ENCODE results near the gene DLK1. TPM values are rescaled to one million over a fixed set of nuclear protein-coding genes. Genes with fewer than 3 reads are reported as not detected.

The DLK1 gene
- total and polyA plus RNA-seq, 2 of the 13 experiments (the other 11 are each of a cell fraction or from before 2014, with no cell fraction given): 95.5 to 312 TPM

GRCh38 chr14:100749967-100750597 lies 23.4 kb downstream of the DLK1 start (continued):
- TF ChIP-seq ZNF142 (CRISPR knock-in tag; IDR thresholded peaks at IDR 0.05) (no peak), ZNF749 (CRISPR knock-in tag; IDR thresholded peaks at IDR 0.05; ENCODE audit: borderline replicate concordance) (no peak), PRMT3 (CRISPR knock-in tag; IDR thresholded peaks at IDR 0.05; ENCODE audit: borderline replicate concordance, low read depth) (no peak), HINFP (CRISPR knock-in tag; IDR thresholded peaks at IDR 0.05; ENCODE audit: low read depth) (no peak), ZNF225 (CRISPR knock-in tag; IDR thresholded peaks at IDR 0.05) (no peak), ZEB1 (IDR thresholded peaks at IDR 0.05; ENCODE audit: insufficient replicate concordance, low read depth) (no peak), SOX13 (IDR thresholded peaks at IDR 0.05) (no peak), SOX13 (CRISPR knock-in tag; conservative IDR thresholded peaks at IDR 0.05 in 1 of 2, IDR thresholded peaks at IDR 0.05 in 1 of 2) (peak in 1 of 2 experiments; percentile 65; a peak in 2 of 4 replicates), ZNF616 (CRISPR knock-in tag; IDR thresholded peaks at IDR 0.05; ENCODE audit: low read depth) (no peak), ZNF441 (CRISPR knock-in tag; IDR thresholded peaks at IDR 0.05; ENCODE audit: borderline replicate concordance) (no peak), ZNF572 (CRISPR knock-in tag; IDR thresholded peaks at IDR 0.05) (no peak), NBN (conservative IDR thresholded peaks at IDR 0.05) (no peak), HMG20B (CRISPR knock-in tag; conservative IDR thresholded peaks at IDR 0.05) (no peak; the same call in 1 of the 2 replicates)
- TF ChIP-seq, protein P1, sequence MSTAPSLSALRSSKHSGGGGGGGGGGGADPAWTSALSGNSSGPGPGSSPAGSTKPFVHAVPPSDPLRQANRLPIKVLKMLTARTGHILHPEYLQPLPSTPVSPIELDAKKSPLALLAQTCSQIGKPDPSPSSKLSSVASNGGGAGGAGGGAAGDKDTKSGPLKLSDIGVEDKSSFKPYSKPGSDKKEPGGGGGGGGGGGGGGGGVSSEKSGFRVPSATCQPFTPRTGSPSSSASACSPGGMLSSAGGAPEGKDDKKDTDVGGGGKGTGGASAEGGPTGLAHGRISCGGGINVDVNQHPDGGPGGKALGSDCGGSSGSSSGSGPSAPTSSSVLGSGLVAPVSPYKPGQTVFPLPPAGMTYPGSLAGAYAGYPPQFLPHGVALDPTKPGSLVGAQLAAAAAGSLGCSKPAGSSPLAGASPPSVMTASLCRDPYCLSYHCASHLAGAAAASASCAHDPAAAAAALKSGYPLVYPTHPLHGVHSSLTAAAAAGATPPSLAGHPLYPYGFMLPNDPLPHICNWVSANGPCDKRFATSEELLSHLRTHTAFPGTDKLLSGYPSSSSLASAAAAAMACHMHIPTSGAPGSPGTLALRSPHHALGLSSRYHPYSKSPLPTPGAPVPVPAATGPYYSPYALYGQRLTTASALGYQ (CRISPR knock-in tag; IDR thresholded peaks at IDR 0.05): no peak
- TF ChIP-seq, protein P2, sequence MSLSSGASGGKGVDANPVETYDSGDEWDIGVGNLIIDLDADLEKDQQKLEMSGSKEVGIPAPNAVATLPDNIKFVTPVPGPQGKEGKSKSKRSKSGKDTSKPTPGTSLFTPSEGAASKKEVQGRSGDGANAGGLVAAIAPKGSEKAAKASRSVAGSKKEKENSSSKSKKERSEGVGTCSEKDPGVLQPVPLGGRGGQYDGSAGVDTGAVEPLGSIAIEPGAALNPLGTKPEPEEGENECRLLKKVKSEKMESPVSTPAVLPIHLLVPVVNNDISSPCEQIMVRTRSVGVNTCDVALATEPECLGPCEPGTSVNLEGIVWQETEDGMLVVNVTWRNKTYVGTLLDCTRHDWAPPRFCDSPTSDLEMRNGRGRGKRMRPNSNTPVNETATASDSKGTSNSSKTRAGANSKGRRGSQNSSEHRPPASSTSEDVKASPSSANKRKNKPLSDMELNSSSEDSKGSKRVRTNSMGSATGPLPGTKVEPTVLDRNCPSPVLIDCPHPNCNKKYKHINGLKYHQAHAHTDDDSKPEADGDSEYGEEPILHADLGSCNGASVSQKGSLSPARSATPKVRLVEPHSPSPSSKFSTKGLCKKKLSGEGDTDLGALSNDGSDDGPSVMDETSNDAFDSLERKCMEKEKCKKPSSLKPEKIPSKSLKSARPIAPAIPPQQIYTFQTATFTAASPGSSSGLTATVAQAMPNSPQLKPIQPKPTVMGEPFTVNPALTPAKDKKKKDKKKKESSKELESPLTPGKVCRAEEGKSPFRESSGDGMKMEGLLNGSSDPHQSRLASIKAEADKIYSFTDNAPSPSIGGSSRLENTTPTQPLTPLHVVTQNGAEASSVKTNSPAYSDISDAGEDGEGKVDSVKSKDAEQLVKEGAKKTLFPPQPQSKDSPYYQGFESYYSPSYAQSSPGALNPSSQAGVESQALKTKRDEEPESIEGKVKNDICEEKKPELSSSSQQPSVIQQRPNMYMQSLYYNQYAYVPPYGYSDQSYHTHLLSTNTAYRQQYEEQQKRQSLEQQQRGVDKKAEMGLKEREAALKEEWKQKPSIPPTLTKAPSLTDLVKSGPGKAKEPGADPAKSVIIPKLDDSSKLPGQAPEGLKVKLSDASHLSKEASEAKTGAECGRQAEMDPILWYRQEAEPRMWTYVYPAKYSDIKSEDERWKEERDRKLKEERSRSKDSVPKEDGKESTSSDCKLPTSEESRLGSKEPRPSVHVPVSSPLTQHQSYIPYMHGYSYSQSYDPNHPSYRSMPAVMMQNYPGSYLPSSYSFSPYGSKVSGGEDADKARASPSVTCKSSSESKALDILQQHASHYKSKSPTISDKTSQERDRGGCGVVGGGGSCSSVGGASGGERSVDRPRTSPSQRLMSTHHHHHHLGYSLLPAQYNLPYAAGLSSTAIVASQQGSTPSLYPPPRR (CRISPR knock-in tag; IDR thresholded peaks at IDR 0.05; ENCODE audit: borderline replicate concordance): peak; percentile 34; the same call in 1 of the 2 replicates
